Loucy (cell line): ENCODE measurements around the gene TTLL1.

Experiments
- H2AFZ ChIP-seq: fragments of 200-600 bp; sonication (generic); 2 replicates; pipeline ENCODE4 v1.6.0; 2016; ENCODE audit warnings: antibody characterized with exemption, mild to moderate bottlenecking, low read length, moderate library complexity
- H3F3A ChIP-seq: fragments of 200-600 bp; 2 replicates; pipeline ENCODE4 v1.6.0; 2016; ENCODE audit warnings: antibody characterized with exemption, low read depth, mild to moderate bottlenecking
- H3K27me3 ChIP-seq: fragments of 200-600 bp; sonication (generic); 2 replicates; pipeline ENCODE4 v1.6.1; 2014; ENCODE audit warnings: low read length, mild to moderate bottlenecking; ENCODE audit not compliant: insufficient read depth, poor library complexity, severe bottlenecking
- H3K36me3 ChIP-seq: fragments of 200-600 bp; sonication (generic); 2 replicates; pipeline ENCODE4 v1.6.1; 2016; ENCODE audit warnings: low read length; ENCODE audit not compliant: insufficient read depth
- H3K4me1 ChIP-seq: fragments of 200-600 bp; sonication (generic); 2 replicates; pipeline ENCODE4 v1.5.1; 2014; ENCODE audit warnings: low read length, mild to moderate bottlenecking; ENCODE audit not compliant: insufficient read depth, poor library complexity, severe bottlenecking
- H3K4me2 ChIP-seq: fragments of 200-600 bp; sonication (generic); 2 replicates; pipeline ENCODE4 v1.6.0; 2014; ENCODE audit warnings: antibody characterized with exemption, low read length, low read depth, mild to moderate bottlenecking; ENCODE audit not compliant: poor library complexity, severe bottlenecking
- H3K4me3 ChIP-seq: fragments of 200-600 bp; sonication (generic); 2 replicates; pipeline ENCODE4 v1.5.1; 2014; ENCODE audit warnings: low read length, mild to moderate bottlenecking, mixed read lengths; ENCODE audit not compliant: poor library complexity, severe bottlenecking
- H3K79me2 ChIP-seq: fragments of 200-600 bp; sonication (generic); 2 replicates; pipeline ENCODE4 v1.6.1; 2014; ENCODE audit warnings: low read length; ENCODE audit not compliant: insufficient read depth
- H3K9ac ChIP-seq: fragments of 200-600 bp; sonication (generic); 2 replicates; pipeline ENCODE4 v1.6.0; 2014; ENCODE audit warnings: mild to moderate bottlenecking, low read depth, low read length, moderate library complexity; ENCODE audit not compliant: poor library complexity, severe bottlenecking
- H3K9me2 ChIP-seq: fragments of 200-600 bp; sonication (generic); replicated peaks from 2 replicates; pipeline ENCODE4 v1.6.1; 2016; ENCODE audit warnings: low read depth, low read length, mixed read lengths
- H3K9me3 ChIP-seq: fragments of 200-600 bp; sonication (generic); 2 replicates; pipeline ENCODE4 v1.6.1; 2014; ENCODE audit warnings: mild to moderate bottlenecking, antibody characterized with exemption, low read length, low read depth; ENCODE audit not compliant: insufficient read depth
- H4K20me1 ChIP-seq: fragments of 200-600 bp; sonication (generic); 2 replicates; pipeline ENCODE4 v1.6.0; 2014; ENCODE audit warnings: antibody characterized with exemption, low read length, mild to moderate bottlenecking; ENCODE audit not compliant: insufficient read depth, poor library complexity, severe bottlenecking
- CTCF ChIP-seq: fragments of 200-600 bp; sonication (generic); conservative IDR thresholded peaks from 2 replicates; pipeline ENCODE4 v1.5.1; 2014; ENCODE audit warnings: mild to moderate bottlenecking, antibody characterized with exemption, low read length
- EZH2phosphoT487 ChIP-seq: fragments of 200-600 bp; IDR thresholded peaks from 2 replicates; pipeline ENCODE4 v1.6.1; 2018; ENCODE audit warnings: antibody characterized with exemption, mild to moderate bottlenecking, moderate library complexity, borderline replicate concordance

The TTLL1 gene

GRCh38 chr22:43053176-43053575, 36.0 kb downstream of the TTLL1 start:
- no peaks in the 10 kb centered on the region for H4K20me1 ChIP-seq
- H3K9me2 ChIP-seq: no peaks in the 10 kb centered on the region
- no peaks in the 10 kb centered on the region for H3F3A ChIP-seq
- no peaks in the 10 kb centered on the region for H3K27me3 ChIP-seq
- no peak for TF ChIP-seq EZH2phosphoT487
- TF ChIP-seq CTCF: peak; percentile 38
- no peak overlapping the region for H2AFZ ChIP-seq
- no peaks in the 10 kb centered on the region for H3K79me2 ChIP-seq
- no peaks in the 10 kb centered on the region for H3K9me3 ChIP-seq
- H3K4me1 ChIP-seq: no peaks in the 10 kb centered on the region
- H3K4me2 ChIP-seq: no peak overlapping the region
- H3K9ac ChIP-seq: no peak overlapping the region
- no peak overlapping the region for H3K4me3 ChIP-seq
- H3K36me3 ChIP-seq: no peaks in the 10 kb centered on the region

DNA sequence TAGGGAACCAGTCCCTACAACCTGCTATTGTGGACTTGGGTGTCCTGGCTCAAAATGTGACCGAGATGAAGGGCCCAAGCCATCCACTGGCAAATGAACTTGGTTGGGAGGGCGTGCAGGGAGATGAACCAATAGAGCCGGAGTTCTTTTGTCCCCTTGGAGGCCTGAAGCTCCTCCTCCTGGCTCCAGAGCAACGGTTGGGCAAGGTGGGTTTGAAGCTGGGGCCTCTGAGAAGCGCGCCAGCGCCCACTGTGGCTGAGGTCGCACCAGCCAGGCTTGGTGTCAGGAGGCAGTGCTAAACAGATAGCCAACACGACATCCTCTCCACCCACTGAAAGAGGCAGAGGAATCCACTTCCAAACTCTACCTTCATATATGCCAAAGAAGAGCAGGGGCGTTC, 38.2 kb downstream of the TTLL1 start:
- H2AFZ ChIP-seq: no peak overlapping the region

GRCh38 chr22:43047605-43048004, 41.6 kb downstream of the TTLL1 start:
- H3K27me3 ChIP-seq: no peaks in the 10 kb centered on the region
- TF ChIP-seq CTCF (no peak), EZH2phosphoT487 (no peak)
- H3K36me3 ChIP-seq: no peaks in the 10 kb centered on the region
- H3K9me2 ChIP-seq: no peaks in the 10 kb centered on the region
- H3K9ac ChIP-seq: no peak overlapping the region
- H4K20me1 ChIP-seq: no peaks in the 10 kb centered on the region
- H3K4me2 ChIP-seq: no peak overlapping the region
- H3K9me3 ChIP-seq: no peaks in the 10 kb centered on the region
- H2AFZ ChIP-seq: no peak overlapping the region
- no peaks in the 10 kb centered on the region for H3F3A ChIP-seq
- no peaks in the 10 kb centered on the region for H3K4me1 ChIP-seq
- no peaks in the 10 kb centered on the region for H3K79me2 ChIP-seq
- H3K4me3 ChIP-seq: no peak overlapping the region

More for the DNA sequence above, 38.2 kb downstream of the TTLL1 start:
- Histone ChIP-seq H3K36me3 (no peaks in the 10 kb centered on the region), H3K4me3 (no peak overlapping the region), H3K9me2 (no peaks in the 10 kb centered on the region), H3K4me2 (no peak overlapping the region), H3K9ac (no peak overlapping the region), H3K4me1 (no peaks in the 10 kb centered on the region), H3K27me3 (no peaks in the 10 kb centered on the region), H3K9me3 (no peaks in the 10 kb centered on the region), H3K79me2 (no peaks in the 10 kb centered on the region), H3F3A (no peaks in the 10 kb centered on the region), H4K20me1 (no peaks in the 10 kb centered on the region)
- TF ChIP-seq EZH2phosphoT487 (no peak), CTCF (no peak)
